Cardiac muscle cell (in vitro differentiated cells and primary cell): Measurements from ENCODE around the gene THADA. TPM values are rescaled to one million over a fixed set of nuclear protein-coding genes. Genes with fewer than 3 reads are reported as not detected.

Experiments
- DNase-seq, 2 donors: peaks; one replicate each; pipeline versions ENCODE4 v3.0.0 to v3.0.0-alpha.2; 2010 to 2017; ENCODE audit warnings: low read depth in 1 of 2, low spot score in 1 of 2
- H3K27ac ChIP-seq: fragments of 200-600 bp; sonication (generic); 2 replicates; pipeline ENCODE4 v1.5.1; 2016
- H3K27me3 ChIP-seq: fragments of 200-600 bp; sonication (generic); 2 replicates; pipeline ENCODE4 v1.6.0; 2016; ENCODE audit warnings: control low read depth
- H3K36me3 ChIP-seq: fragments of 200-600 bp; sonication (generic); 2 replicates; pipeline ENCODE4 v1.5.1; 2016; ENCODE audit warnings: control low read depth
- H3K4me1 ChIP-seq: fragments of 200-600 bp; sonication (generic); 2 replicates; pipeline ENCODE4 v1.8.1; 2017; ENCODE audit warnings: low read depth, mild to moderate bottlenecking, mixed run types
- H3K4me3 ChIP-seq: fragments of 200-600 bp; sonication (generic); 2 replicates; pipeline ENCODE4 v1.5.1; 2016; ENCODE audit warnings: mild to moderate bottlenecking
- H3K9me3 ChIP-seq: fragments of 200-600 bp; sonication (generic); 2 replicates; pipeline ENCODE4 v1.5.1; 2017; ENCODE audit warnings: low read depth, mild to moderate bottlenecking, control low read depth
- polyA plus RNA-seq: library from polyadenylated mRNA; unstranded; fragments of >200 nt; fragmentation: Nextera tagmentation; extraction: Ambion mirVana; gene quantifications from 2 replicates; pipeline ENCODE4 v1.2.1, GENCODE V29; 2016
- total RNA-seq: library from RNA; depleted of rRNA; stranded (reverse); fragments of >200 nt; gene quantifications from 2 replicates; pipeline ENCODE4 v1.2.3, GENCODE V29; 2016
- TF ChIP-seq, protein P1 (sequence below): IDR thresholded peaks from 2 replicates; pipeline ENCODE4 v1.5.1; 2012; ENCODE audit warnings: low read depth, mild to moderate bottlenecking, low read length

THADA gene
- total and polyA plus RNA-seq, 2 experiments from 2014 or later: 11.9 to 17.3 TPM

GRCh38 chr2:43511199-43511598, 84.6 kb downstream of the THADA start:
- DNase-seq: no peak
- TF ChIP-seq, protein P1, sequence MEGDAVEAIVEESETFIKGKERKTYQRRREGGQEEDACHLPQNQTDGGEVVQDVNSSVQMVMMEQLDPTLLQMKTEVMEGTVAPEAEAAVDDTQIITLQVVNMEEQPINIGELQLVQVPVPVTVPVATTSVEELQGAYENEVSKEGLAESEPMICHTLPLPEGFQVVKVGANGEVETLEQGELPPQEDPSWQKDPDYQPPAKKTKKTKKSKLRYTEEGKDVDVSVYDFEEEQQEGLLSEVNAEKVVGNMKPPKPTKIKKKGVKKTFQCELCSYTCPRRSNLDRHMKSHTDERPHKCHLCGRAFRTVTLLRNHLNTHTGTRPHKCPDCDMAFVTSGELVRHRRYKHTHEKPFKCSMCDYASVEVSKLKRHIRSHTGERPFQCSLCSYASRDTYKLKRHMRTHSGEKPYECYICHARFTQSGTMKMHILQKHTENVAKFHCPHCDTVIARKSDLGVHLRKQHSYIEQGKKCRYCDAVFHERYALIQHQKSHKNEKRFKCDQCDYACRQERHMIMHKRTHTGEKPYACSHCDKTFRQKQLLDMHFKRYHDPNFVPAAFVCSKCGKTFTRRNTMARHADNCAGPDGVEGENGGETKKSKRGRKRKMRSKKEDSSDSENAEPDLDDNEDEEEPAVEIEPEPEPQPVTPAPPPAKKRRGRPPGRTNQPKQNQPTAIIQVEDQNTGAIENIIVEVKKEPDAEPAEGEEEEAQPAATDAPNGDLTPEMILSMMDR: no peak

DNA sequence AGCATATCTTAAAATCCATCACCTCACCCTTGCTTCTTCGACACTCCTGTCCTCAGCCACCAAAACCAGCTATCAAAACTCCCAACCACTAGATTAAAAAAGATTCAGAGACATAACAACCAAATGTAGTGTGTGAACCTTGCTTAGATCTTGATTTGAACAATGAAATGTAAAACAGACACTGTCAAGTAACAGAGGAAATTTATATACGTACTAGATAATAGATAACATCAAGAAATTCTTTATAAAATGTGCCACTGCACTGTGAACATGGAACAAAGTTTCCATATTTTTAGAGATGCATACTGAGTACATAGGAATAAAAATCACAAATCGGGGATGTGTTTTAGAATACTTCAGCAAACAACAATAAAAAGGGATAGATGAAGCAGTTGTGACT, 86.0 kb downstream of the THADA start:
- Histone ChIP-seq H3K4me1 (peaks cover 10% of the 10 kb centered on the region), H3K4me3 (no peak overlapping the region), H3K27me3 (no peaks in the 10 kb centered on the region), H3K9me3 (no peaks in the 10 kb centered on the region), H3K36me3 (no peaks in the 10 kb centered on the region), H3K27ac (no peak overlapping the region)
- TF ChIP-seq, protein P1: no peak
- DNase-seq: no peak

More at GRCh38 chr2:43511199-43511598, 84.6 kb downstream of the THADA start:
- H3K27ac ChIP-seq: no peak overlapping the region
- peaks cover 19% of the 10 kb centered on the region for H3K4me1 ChIP-seq
- H3K4me3 ChIP-seq: no peak overlapping the region
- H3K36me3 ChIP-seq: no peaks in the 10 kb centered on the region
- no peaks in the 10 kb centered on the region for H3K27me3 ChIP-seq
- no peaks in the 10 kb centered on the region for H3K9me3 ChIP-seq

DNA sequence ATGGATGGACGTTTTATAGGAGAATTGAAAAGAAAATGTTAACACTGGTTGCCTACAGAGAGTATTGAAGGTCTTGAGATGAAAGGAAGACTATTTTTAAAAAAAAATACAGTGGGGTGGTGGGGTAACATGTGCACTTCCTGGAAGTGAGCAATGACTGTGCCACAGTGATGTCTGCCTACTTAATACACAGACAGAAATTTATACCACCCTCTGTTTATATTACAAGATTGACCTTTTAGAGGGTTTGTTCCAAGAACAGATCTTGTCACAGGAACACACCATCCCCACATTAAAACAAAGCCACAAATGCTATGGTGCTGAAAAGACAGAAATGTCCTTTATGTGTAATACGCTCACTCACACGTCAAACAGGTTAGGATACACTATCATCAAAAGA, 87.6 kb downstream of the THADA start:
- H3K36me3 ChIP-seq: no peaks in the 10 kb centered on the region
- H3K27me3 ChIP-seq: no peaks in the 10 kb centered on the region
- H3K4me1 ChIP-seq: peaks cover 4% of the 10 kb centered on the region
- TF ChIP-seq, protein P1: no peak
- H3K9me3 ChIP-seq: no peaks in the 10 kb centered on the region
- H3K4me3 ChIP-seq: no peak overlapping the region
- DNase-seq: no peak
- no peak overlapping the region for H3K27ac ChIP-seq

GRCh38 chr2:43507137-43507536, 88.7 kb downstream of the THADA start:
- H3K27me3 ChIP-seq: no peaks in the 10 kb centered on the region
- no peak for DNase-seq
- no peaks in the 10 kb centered on the region for H3K4me1 ChIP-seq
- H3K36me3 ChIP-seq: no peaks in the 10 kb centered on the region
- no peak overlapping the region for H3K4me3 ChIP-seq
- no peaks in the 10 kb centered on the region for H3K9me3 ChIP-seq
- TF ChIP-seq, protein P1: no peak
- H3K27ac ChIP-seq: no peak overlapping the region

GRCh38 chr2:43495727-43496126, 100.1 kb downstream of the THADA start:
- H3K27me3 ChIP-seq: no peaks in the 10 kb centered on the region
- TF ChIP-seq, protein P1: no peak
- H3K4me1 ChIP-seq: no peaks in the 10 kb centered on the region
- H3K4me3 ChIP-seq: no peak overlapping the region
- peak in 1 of 2 donors; percentile 71 for DNase-seq
- no peak overlapping the region for H3K27ac ChIP-seq
- no peaks in the 10 kb centered on the region for H3K9me3 ChIP-seq
- no peaks in the 10 kb centered on the region for H3K36me3 ChIP-seq

- Histone ChIP-seq H3K36me3 (no peaks in the 10 kb centered on the region), H3K4me3 (no peak overlapping the region), H3K9me3 (no peaks in the 10 kb centered on the region), H3K27ac (no peak overlapping the region), H3K27me3 (no peaks in the 10 kb centered on the region), H3K4me1 (no peaks in the 10 kb centered on the region)
- no peak for DNase-seq
- TF ChIP-seq, protein P1: no peak
Observed at GRCh38 chr2:43493954-43494353, 101.9 kb downstream of the THADA start.
